A549 treated with GW870086 at 1 μM for 4 hours (cell line): ENCODE results near the gene TWIST2. TPM values are rescaled to one million over a fixed set of nuclear protein-coding genes. Genes with fewer than 3 reads are reported as not detected.

Experiments used
- total RNA-seq: library from RNA; stranded (reverse); fragments of 200-300 nt; extraction: Qiagen RNA extraction; gene quantifications from 5 replicates; pipeline ENCODE4 v1.2.3, GENCODE V29; 2022; ENCODE audit warnings: low read depth

TWIST2 gene
- 9.9 to 17.5 TPM (median 16.6 TPM) in 5 replicates for total RNA-seq

DNA sequence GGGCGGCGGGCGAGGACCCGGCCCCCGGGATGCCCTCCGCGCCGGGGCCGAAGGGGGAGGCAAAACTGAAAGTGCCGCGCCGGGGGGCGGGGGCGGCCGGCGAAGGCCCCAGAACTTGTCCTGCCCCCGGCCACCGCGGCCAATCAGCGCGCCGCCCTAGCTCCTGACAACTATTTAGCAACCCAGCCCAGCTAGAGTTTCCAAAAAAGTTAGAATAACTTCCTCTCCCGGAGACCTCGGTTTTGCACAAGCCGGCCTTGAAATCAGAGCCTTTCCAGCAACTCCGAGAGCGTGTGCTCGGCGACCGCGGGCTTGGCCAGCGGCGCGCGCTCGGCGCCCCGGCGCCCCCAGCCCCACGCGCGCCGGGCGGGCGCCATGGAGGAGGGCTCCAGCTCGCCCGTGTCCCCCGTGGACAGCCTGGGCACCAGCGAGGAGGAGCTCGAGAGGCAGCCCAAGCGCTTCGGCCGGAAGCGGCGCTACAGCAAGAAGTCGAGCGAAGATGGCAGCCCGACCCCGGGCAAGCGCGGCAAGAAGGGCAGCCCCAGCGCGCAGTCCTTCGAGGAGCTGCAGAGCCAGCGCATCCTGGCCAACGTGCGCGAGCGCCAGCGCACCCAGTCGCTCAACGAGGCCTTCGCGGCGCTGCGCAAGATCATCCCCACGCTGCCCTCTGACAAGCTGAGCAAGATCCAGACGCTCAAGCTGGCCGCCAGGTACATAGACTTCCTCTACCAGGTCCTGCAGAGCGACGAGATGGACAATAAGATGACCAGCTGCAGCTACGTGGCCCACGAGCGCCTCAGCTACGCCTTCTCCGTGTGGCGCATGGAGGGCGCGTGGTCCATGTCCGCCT is at the start of gene TWIST2:
TWIST2 (plus strand) TSS at position 245 of the 850 bp plus-strand sequence; CDS start at position 376, 131 bp downstream.

